H1 (cell line): ENCODE data around the gene ARCN1. TPM values are rescaled to one million over a fixed set of nuclear protein-coding genes. Genes with fewer than 3 reads are reported as not detected.

Experiments
- KDM4A ChIP-seq: IDR thresholded peaks from one replicate; pipeline ENCODE4 v1.7.1; 2012; ENCODE audit warnings: low read depth, mild to moderate bottlenecking, moderate library complexity, low read length, inconsistent platforms; ENCODE audit not compliant: severe bottlenecking
- polyA plus RNA-seq, 7 experiments: library from polyadenylated mRNA; depleted of rRNA in 3 of 7; stranded (reverse) in 5 of 7; unstranded in 2 of 7; fragments of >200 nt in 5 of 7; fragments of 200-250 nt in 2 of 7; gene quantifications; 1 replicate in 5 of 7; 2 replicates in 1 of 7; 4 replicates in 1 of 7; pipeline versions ENCODE4 v1.2.1 to v1.2.3, GENCODE V29; 2011 to 2013; ENCODE audit warnings: missing spikeins in 2 of 7, mixed read lengths in 2 of 7
- total RNA-seq: library from RNA; stranded (reverse); fragmentation: NEBNext Ultra II Directional; extraction: Animal tissue kit (Norgen Biotek cat#: 25700); gene quantifications from 2 replicates; pipeline ENCODE4 v1.2.1, GENCODE V29; 2021

ARCN1 gene
- total and polyA plus RNA-seq, 2 of the 8 experiments (the other 6 are each of a cell fraction or from before 2014, with no cell fraction given), result 132 to 146 TPM

DNA sequence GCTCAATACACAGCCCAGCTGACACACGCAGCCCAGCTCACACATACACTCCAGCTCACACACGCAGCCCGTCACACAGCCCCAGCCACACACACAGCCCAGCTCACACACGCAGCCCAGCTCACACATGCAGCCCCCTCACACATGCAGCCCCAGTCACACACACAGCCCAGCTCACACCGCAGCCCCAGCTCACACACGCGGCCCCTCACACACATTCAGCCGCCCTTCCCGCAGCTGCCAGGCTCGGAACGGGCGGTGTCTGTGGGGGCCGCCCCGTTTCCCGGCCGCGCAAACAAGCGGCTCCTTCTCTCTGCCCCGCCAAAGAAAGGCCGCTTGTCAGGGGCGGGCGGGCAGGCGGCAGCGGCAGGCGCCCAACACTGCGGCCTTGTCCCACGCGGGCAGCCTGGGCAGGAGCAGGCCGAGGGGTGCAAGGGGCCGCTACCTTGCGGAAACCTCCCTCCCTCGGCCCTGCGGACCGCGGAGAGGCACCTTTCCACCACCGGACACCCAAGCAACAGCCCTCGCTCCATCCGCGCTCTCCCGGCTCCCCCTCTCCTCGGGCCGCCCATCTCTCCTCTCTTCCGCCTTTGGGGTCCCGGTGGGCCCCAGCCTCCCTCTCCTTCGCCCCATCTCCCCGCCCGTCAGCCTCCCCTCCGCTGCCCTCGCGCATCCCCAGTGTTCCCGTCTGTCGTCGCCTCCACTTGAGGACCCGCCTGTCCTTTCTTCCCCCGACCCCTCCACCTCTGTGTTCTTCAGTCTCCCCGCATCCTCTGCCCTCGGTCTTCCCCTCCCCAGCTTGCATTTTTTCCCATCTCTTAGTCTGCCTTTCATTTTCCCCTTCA is 37.4 kb downstream of the ARCN1 start (continued):
- peak; percentile 41 for TF ChIP-seq KDM4A
